NCI-H2171 treated with DMSO at 0.1 percent for 48 hours (cell line): ENCODE measurements around the gene ZBP1.
"Not testable (repeated sequence)": the region's sequence is repeated elsewhere in the genome, so short reads cannot be mapped to it uniquely, and the experiment has no call there.

Experiments used
- DNase-seq: peaks from one replicate; lab custom pipeline; 2025; lab: John Stamatoyannopoulos, UW

Gene ZBP1

DNA sequence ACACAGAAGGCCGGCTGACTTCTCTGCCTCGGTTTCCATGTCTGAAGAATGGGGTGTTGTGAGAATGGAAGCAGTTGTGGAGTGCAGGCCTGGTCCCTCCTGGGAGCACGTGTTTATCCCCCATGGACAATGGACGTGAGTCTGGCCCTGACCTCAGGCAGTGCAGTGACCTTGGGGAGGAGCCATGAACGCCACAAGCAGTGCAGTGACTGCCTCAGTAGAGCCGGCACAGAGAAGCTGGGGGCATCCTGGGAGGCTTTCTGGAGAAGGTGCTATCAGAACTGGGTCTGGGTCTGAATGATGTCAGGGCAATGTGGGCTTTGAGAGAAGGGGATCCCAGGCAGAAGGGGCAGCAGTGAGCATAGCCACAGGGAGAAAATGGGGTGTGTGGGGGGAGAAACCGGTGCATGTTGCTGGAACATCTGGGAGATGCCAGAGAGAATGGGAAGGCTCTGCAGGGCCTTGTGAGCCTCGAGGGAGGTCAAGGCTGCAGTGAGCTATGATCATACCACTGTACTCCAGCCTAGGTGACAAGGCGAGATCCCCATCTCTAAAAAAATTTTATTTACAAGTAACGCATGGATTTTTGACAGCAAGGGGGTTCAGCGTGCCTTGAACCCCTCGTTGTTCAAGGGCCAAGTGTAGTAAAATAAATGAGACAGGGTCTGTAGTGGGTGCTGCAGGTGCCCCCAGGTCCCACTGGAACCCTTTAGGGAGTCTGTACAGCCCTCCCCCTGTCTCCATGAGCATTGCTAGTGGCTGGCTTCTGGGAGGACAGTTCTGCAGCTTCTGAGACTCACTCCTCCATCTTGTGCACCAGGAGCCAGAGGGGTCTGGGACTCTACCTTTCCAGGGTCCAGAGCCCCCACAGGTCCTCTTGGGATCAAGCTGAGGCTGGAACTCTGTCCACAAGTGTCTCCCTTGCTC lies 27.0 kb upstream of the ZBP1 start:
- DNase-seq: no peak

DNA sequence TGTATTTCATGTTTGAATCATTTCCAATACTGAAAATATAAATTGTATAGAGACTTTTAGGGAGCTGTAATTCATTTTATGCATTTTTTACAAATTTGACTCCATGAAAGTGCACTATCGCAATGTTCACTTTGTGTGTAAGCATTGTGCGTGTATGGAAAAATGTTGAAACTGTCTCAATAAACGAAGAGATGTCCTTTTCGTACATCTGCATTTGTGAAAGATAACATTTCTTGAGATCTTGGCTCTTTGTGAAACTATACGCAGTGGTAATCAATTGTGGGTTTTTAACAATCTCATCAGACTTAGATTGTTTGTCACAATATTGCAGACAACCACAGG lies 18.6 kb upstream of the ZBP1 start:
- DNase-seq: no peak

DNA sequence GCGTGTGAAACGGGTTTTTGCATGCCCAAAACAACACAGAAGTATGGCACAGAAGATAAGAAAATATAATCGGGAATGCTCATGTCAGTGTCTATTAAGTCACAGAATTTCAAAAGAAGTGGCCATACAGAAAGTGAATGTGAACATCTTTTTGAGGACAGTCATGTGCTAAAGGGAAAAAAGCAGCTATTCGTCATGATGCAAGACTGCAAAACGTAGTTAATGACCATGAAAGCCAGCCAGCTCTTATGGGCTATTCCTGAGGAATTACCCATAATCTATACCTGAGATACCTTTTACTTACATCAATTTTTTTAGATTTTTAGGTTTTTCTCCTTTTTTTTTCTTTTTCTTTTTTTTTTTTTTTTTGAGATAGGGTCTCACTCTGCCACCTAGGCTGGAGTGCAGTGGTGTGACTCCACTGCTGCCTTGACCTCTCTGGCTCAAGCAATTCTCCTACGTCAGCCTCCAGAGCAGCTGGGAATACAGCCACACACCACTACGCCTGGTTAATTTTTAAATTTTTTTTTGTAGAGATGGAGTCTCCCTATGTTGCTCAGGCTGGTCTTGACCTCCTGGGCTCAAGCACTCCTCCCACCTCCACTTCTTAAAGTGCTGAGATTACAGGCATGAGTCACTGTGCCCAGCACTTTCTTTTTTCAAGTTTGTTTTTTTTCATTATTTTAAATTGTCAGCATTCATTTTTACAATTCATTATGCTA lies 18.1 kb upstream of the ZBP1 start:
- no peak for DNase-seq

DNA sequence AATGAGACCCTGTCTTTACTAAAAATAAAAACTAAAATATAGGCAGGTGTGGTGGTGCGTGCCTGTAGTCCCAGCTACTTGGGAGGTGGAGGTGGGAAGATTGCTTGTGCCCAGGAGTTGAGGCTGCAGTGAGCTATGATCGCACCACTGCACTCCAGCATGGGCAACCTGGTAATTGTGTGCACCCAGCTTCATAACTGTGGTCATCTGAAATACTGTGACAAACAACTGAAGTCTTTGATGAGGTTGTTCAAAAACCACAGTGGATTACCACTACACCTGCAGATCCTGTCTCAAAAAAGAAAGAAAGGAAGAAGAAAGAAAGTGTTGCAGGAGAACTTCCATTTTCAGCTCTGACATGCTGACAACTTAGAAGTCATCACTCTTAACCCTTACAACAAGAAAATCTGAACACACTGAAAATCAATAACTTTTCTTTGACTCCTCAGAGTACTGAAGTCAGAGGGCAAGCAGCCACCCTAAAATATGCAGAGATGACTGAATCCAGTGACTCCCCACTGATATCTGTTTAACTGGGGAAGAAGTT lies 13.8 kb upstream of the ZBP1 start:
- no peak for DNase-seq

DNA sequence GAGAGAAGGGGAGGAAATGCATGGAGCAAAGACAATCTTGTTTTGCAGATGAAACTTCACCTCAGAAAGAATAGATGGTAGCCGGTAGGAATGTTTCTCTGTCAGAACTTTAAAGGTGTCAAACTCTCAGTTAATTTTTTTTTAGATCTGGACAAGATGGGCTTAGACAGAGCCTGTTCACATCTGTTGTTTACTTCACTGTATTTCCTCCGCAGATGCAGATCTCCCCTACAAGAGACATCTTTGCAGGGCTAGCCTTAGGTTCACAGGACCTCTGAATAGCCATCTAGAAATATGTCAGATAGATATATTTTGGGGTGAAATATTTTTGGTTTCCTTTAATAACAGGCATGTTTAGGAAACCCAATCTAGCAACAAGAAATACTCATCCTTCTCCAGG lies 12.1 kb upstream of the ZBP1 start:
- DNase-seq: peak; percentile 22

DNA sequence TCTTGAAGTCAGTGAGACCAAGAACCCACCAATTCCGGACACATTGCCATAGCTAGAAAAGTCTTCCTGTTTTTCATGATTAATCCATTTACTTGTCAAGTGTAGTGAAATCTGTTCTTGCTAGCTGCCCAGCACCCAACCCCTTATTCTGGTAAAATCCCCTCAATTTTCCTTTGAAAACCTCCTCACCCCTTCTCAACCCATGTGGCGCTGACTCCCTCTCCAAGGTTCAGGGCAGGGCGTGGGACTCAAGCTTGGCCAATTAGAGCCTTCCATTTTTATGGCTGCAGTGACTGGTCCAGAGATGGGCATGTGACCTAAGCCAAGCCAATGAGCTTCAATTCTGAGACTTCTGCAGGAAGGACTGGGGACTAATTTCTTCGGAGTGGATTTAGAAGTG lies 9.8 kb upstream of the ZBP1 start:
- no peak for DNase-seq

DNA sequence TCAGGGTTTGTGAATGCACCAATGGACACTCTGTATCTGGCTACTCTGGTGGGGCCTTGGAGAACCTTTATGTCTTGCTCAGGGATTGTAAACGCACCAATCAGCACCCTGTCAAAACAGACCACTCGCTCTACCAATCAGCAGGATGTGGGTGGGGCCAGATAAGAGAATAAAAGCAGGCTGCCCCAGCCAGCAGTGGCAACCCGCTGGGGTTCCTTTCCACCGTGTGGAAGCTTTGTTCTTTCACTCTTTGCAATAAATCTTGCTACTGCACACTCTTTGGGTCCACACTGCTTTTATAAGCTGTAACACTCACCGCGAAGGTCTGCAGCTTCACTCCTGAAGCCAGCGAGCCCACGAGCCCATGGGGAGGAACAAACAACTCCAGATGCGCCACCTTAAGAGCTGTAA lies 9.3 kb upstream of the ZBP1 start:
- DNase-seq: not testable (repeated sequence)

DNA sequence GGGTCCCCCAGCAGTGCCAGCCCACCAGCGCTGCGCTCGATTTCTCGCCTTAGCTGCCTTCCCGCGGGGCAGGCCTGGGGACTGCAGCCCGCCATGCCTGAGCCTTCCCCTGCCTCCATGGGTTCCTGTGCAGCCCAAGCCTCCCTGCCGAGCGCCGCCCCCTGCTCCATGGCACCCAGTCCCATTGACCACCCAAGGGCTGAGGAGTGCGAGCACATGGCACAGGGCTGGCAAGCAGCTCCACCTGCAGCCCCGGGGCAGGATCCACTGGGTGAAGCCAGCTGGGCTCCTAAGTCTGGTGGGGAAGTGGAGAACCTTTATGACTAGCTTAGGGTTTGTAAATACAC lies 8.7 kb upstream of the ZBP1 start:
- not testable (repeated sequence) for DNase-seq

DNA sequence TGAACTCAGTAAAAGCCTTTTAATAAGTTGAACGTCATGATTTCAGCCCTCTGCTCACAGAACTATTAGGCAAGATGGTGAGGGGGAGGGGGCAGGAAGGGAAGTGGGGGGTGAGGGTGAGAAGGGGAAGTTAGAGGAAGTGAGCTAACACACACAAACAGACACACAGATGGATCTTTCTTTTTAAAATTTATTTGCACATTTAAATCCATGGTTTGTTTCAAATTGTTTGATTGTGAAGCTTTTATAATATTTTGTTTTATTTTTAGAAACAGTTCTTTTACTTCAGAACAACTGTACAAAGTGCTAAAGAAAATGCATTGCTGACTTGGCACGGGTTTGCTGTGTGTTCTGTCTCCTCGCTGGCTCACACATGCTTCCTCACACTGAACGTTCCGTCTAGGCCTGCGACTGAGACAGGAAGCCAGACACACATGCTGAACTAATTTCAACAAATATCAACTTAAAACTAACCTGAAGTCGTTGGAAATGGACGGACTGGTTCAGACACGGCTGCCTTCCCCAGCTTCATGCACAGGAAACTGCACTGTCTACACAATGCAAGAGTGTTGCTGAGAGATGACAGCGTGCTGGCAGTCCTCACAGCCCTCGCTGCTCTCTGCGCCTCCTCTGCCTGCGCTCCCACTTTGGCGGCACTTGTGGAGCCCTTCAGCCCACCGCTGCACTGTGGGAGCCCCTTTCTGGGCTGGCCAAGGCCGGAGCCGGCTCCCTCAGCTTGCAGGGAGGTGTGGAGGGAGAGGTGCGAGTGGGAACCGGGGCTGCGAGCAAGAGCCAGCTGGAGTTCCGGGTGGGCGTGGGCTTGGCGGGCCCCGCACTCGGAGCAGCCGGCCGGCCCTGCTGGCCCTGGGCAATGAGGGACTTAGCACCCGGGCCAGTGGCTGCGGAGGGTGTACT lies 8.1 kb upstream of the ZBP1 start:
- DNase-seq: no peak

DNA sequence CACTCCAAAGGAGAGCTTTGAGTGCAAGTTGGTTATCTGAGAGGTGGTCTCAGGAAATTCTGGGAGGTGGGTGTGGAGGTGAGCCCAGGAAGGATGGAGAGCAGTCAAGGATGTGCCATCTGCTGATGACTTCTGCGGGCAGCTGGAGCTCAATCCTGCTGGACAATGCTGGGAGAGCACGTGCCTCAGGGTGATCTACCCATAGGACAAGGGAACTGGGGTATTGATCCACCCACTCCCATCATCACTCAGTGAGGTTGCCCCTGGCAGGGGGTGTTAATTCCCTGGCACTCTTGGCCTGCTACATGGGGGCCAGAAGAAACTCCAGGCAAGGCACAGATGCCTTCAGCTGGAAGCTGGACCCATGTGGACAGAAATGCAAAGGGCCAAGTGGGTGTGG lies 7.1 kb upstream of the ZBP1 start:
- no peak for DNase-seq

DNA sequence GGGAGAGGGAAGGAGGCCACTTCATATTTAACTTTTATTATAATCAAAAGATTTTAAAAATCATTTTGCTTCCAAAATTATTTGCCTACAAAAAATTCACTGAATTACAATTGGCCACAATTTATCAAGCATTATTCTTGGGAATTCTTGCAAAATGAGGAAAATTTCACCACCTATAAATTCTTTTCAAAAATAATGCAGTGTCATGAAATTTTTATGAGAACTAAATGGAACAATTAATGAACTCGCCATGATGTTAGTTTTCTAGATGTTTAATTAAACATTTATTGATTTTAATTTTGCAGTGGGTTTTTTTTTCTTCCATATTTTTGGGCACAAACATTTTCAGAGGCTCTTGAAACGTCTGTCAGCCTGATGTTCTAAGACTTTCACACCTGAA lies 5.8 kb upstream of the ZBP1 start:
- no peak for DNase-seq

DNA sequence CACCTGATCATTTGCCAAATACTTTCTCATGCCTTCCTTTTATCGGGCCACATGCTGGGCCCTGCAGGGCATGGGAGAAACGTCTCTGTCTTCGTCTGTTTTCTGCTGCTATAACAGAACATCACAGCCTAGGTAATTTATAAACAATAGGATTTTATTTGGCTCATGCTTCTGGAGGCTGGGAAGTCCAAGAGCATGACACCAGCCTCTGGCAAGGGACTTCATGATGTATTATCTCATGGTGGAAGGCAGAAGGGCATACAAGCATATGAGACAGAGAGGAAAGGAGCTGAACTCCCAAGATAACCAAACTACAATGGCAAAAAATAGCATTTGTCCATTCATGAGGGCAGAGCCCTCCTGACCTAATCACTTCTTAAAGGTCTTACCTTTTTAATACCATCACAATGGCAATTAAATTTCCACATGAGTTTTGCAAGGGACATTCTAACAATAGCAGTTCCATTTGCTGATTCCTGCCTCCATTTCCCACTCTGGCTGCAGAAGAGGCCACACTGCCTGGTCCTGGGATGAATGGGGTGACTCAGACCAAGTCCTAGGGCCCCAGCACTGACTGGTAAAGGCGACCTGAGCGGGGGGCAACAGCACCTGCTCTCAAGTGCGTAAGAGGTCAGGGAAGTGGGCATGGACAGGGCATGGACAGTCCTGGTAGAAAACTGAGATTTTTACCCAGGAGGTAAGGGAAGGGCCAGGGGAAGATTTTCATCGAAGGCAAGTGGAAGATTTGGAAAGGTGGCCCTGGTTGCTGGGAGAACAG lies 5.1 kb upstream of the ZBP1 start:
- no peak for DNase-seq

DNA sequence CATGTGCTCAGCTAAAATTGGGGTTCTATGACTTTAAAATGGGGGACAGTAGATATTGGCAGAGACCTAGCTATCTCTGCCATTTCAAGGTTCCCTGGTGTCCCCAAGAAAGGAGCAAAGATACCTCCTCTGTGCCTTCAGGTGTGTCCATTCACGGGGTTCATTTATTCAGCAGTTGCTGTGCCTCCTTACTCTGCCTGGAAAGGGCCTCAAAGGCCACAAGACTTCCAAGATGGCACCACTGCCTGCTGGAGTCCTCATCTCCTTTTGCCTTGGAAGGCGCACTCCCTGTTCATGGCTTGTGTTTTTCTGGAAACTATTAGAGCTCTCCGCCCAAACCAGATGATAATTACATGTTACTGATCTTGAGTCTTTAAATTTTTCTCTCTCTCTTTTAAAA lies 3.9 kb upstream of the ZBP1 start:
- DNase-seq: no peak

DNA sequence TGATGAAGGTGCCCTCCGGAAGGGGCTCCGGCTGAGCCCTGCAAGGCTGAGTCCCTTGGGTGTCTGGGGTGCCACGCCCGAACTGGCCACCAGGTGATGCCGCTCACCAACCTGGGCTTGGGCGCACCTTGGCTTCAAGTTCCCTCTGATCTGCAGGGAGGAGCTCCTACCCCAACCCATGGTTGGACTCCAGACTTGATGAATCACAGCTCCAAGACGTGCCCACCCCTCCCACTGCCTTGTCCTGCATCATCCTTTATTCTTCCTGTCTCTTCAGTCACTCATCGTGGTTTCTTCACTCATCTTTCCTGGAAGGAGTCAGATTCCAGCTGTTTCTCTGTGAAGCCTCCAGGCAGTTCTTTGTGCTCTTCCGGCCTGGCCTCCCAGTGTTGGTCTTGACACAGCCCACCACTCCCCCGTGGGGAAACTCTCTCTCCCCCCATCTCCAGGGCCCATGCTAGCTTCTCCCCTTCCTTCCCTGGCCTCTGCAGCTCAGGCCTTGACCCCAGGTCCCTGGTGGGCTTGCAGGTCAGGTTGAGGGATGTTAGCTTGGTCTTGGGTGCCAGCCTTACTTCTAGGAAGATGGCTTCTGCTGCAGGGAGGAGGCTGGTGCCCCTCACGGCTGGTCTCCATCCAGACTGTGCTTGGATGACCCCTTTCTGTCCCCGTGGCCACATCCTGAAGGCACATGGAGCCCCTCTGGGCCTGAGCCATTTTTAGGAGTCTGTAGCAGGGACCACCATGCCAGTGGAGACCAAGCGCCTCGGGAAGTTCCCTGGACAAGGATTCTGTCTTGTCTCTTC lies 2.6 kb upstream of the ZBP1 start:
- peak; percentile 63 for DNase-seq

DNA sequence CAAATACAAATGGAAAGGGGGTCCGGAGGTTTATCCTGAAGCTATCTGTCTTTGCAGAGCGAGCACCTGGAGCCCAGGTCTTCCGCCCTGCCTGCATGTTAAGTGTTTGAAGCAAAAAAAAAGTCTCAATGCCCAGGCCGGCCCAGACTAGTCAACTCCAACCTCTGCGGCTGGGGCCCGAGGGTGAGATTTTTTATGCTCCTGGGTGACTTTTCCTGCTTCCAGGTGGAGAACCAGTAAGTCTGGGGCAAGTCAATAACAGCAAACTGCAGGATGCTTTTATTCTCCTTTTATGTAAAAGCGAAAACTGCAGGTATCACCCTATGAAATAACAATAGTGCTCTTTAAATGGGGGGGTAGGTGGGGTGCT lies 2.0 kb upstream of the ZBP1 start:
- DNase-seq: no peak

DNA sequence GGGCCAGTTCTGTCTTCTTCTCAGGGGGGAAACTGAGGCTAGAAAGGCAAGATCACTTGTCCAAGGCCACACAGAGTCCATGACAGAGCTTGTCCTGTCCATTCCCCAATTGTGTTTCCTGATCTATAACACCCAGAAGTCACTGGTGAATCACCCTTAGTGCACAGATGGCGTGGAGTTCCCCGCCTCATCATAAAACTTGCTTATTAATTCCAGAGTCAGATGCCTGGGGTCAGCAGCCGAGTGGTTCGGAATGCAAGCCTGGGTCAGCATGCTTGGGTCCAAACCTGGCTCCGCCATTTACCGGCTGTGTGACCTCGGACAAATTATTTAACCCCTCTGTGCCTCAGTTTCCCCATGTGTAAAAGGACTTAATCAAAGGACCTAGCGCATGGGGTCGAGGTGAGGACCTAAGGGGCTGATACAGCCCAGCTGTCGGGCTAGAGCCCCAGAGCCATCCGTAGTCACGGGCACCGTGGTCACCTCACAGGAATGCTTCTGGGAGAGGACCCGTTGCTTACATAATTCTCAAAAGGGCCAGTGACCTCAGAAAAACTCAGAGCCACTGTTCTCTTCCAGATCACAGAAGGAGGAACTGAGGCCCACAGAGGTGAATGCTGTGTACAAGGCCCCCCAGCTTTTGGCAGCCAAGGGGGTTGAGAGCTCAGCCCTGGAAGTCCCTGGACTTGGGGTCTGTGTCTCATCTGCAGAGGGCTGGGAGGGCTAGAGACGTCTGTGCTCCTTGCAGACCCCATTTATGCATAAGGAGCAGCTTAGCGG lies 1.4 kb upstream of the ZBP1 start:
- DNase-seq: no peak

DNA sequence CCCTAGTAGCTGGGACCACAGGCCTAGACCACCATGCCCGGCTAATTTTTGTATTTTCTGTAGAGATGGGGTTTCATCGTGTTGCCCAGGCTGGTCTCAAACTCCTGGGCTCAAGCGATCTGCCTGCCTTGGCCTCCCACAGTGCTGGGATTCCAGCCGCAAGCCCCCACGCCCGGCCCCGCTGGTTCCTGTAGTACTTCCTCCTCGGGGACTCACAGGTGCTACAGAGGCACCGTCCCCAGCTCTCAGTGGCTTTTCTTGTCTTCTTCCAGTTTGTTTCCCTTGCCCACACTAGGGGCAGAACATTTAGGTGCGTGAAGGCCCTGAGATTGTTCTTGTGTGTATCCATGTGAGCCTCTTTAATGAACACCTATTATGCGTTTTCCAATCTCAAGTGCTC lies 773 bp upstream of the ZBP1 start:
- no peak for DNase-seq

DNA sequence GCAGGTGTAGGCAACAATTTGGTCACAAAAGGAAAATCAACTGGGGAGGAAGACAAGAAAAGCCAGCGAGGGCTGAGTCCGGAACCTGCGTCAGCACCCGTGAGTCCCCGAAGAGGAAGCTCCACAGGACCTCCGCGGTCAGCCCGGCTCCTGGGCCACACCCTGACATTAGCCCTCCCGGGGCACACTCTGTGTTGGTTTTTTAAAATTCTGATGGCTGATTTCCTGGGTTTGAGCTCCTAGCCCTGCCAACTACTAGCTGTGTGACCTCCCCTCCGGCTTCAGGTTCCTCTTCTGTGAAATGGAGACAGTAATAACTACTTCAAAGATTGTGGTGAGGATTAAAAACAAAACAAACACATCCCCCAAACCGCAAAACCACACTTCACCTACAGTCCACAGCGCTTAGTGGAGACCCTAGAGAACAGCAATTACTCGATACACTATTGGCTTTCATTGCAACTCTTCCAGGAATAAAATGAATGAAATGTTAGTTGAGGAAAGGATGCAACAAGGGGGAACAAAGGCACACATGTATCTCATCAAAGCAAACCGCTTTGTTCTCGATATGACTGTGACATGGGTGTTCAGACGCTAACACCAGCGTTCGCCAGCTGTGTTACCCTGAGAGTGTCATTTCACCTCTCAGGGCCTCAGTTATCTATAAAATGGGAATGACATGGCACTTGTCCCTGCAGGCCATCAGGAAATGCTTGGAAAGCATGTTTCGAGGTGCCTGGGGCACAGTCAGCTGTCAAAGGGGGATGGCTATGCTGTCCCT lies 985 bp downstream of the ZBP1 start:
- no peak for DNase-seq

DNA sequence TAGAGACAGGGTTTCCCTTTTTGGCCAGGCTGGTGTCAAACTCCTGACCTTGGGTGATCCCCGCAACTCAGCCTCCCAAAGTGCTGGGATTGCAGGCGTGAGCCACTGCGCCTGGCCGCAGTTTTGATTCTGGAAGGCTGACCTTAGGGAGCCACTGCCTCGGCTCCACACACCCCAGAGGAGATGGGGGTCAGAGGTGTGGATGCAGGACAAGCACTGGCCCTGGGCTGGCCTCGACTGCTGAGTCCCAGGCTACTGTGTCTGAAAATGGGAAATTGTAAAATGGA lies 1.5 kb downstream of the ZBP1 start:
- no peak for DNase-seq
